A549 (cell line): Measurements from ENCODE around the gene NRBP1. TPM values are rescaled to one million over a fixed set of nuclear protein-coding genes. Genes with fewer than 3 reads are reported as not detected.

Source experiments
- ATAC-seq, 2 experiments: fragments of 200-7000 bp in 1 of 2; fragments of >200 bp in 1 of 2; cut with Nextera tagmentation in 1 of 2; cut with Tn5 transposase in 1 of 2; 3 replicates each; pipeline versions ENCODE4 v1.8.0 to v1.9.1; 2018 to 2020; ENCODE audit warnings: mild to moderate bottlenecking in 1 of 2, moderate library complexity in 1 of 2
- CTCF ChIA-PET: fragments of 300-600 bp; sonication (Branson Sonifier 250); formaldehyde crosslinking; extraction: SDS; loops from one replicate; lab custom pipeline; 2021; ENCODE audit warnings: antibody characterized with exemption, inconsistent platforms; lab: Yijun Ruan, JAX
- POLR2A ChIA-PET: fragments of 350-600 bp; formaldehyde crosslinking; extraction: SDS; loops from one replicate; lab custom pipeline; 2021; ENCODE audit warnings: antibody characterized with exemption, inconsistent platforms; lab: Yijun Ruan, JAX
- DNase-seq, 2 experiments: peaks; one replicate each; pipeline versions ENCODE4 v3.0.0 to v3.0.0-alpha.2; 2011 to 2016; ENCODE audit warnings: low read depth in 1 of 2, low spot score in 1 of 2
- FAIRE-seq: peaks from 2 replicates; lab custom pipeline; 2011; peaks lifted over from hg19 to GRCh38; lab: Jason Lieb, UNC
- H3K27ac ChIP-seq, 2 experiments: fragments of >200 bp; sonication (Bioruptor Twin); formaldehyde crosslinking; 3 replicates each; pipeline ENCODE4 v1.5.1; 2016 to 2017
- H3K4me1 ChIP-seq: fragments of >200 bp; sonication (Bioruptor Twin); formaldehyde crosslinking; 3 replicates; pipeline ENCODE4 v1.6.1; 2016
- H3K4me2 ChIP-seq: fragments of >200 bp; sonication (Bioruptor Twin); formaldehyde crosslinking; 3 replicates; pipeline ENCODE4 v1.6.1; 2016
- H3K4me3 ChIP-seq: fragments of >200 bp; sonication (Bioruptor Twin); formaldehyde crosslinking; 3 replicates; pipeline ENCODE4 v1.5.1; 2016
- H3K9me3 ChIP-seq: fragments of >200 bp; sonication (Bioruptor Twin); formaldehyde crosslinking; 3 replicates; pipeline ENCODE4 v1.6.1; 2016
- ATOH8 ChIP-seq: fragments of 250-450 bp; sonication (Bioruptor Pico); IDR thresholded peaks from 2 replicates; pipeline ENCODE4 v1.5.0; 2020; ENCODE audit warnings: low read depth, mild to moderate bottlenecking, moderate library complexity
- CBX8 ChIP-seq: fragments of 200-600 bp; sonication (generic); IDR thresholded peaks from 2 replicates; pipeline ENCODE4 v1.6.1; 2016
- CEBPB ChIP-seq, 2 experiments: fragments of >200 bp in 1 of 2; sonication (Bioruptor Twin) in 1 of 2; formaldehyde crosslinking in 1 of 2; IDR thresholded peaks; 2 replicates each; pipeline ENCODE4 v1.6.1; 2012 to 2016
- CHD4 ChIP-seq: fragments of 200-600 bp; sonication (generic); IDR thresholded peaks from 2 replicates; pipeline ENCODE4 v1.6.1; 2016; ENCODE audit warnings: antibody characterized with exemption, mild to moderate bottlenecking, borderline replicate concordance
- CTCF ChIP-seq: fragments of >200 bp; sonication (Bioruptor Twin); formaldehyde crosslinking; IDR thresholded peaks from 3 replicates; pipeline ENCODE4 v1.5.1; 2016
- EHMT2 ChIP-seq: fragments of 200-600 bp; sonication (generic); IDR thresholded peaks from 2 replicates; pipeline ENCODE4 v1.6.1; 2016; ENCODE audit warnings: antibody characterized with exemption, low read depth, mild to moderate bottlenecking, moderate library complexity
- EP300 ChIP-seq, 2 experiments: fragments of >200 bp; sonication (Bioruptor Twin); formaldehyde crosslinking; IDR thresholded peaks; 2 replicates in 1 of 2; 3 replicates in 1 of 2; pipeline ENCODE4 v1.6.1; 2016 to 2017
- FOSB ChIP-seq: fragments of 250-450 bp; sonication (Bioruptor Pico); IDR thresholded peaks from 2 replicates; pipeline ENCODE4 v1.5.0; 2020; ENCODE audit warnings: mild to moderate bottlenecking, moderate library complexity
- HES2 ChIP-seq: fragments of >200 bp; sonication (Bioruptor Twin); formaldehyde crosslinking; IDR thresholded peaks from 2 replicates; pipeline ENCODE4 v1.6.1; 2016
- HOXB13 ChIP-seq: fragments of 250-450 bp; sonication (Bioruptor Pico); IDR thresholded peaks from 2 replicates; pipeline ENCODE4 v1.5.0; 2020; ENCODE audit warnings: low read depth, mild to moderate bottlenecking, moderate library complexity
- JUN ChIP-seq, 2 experiments: fragments of >200 bp; sonication (Bioruptor Twin); formaldehyde crosslinking; IDR thresholded peaks; 2 replicates in 1 of 2; 3 replicates in 1 of 2; pipeline ENCODE4 v1.6.1; 2016 to 2017
- KDM1A ChIP-seq: fragments of 200-600 bp; sonication (generic); IDR thresholded peaks from 2 replicates; pipeline ENCODE4 v1.6.1; 2016; ENCODE audit warnings: low read depth, mild to moderate bottlenecking
- KDM5A ChIP-seq: fragments of 200-600 bp; sonication (generic); IDR thresholded peaks from 2 replicates; pipeline ENCODE4 v1.6.1; 2016; ENCODE audit warnings: antibody characterized with exemption, mild to moderate bottlenecking
- MAFK ChIP-seq: fragments of 450-650 bp; IDR thresholded peaks from 2 replicates; pipeline ENCODE4 v1.6.1; 2014; ENCODE audit not compliant: partially characterized antibody
- NFE2L2 ChIP-seq: fragments of 150-350 bp; conservative IDR thresholded peaks from 2 replicates; pipeline ENCODE4 v1.6.1; 2014; ENCODE audit warnings: low read length
- NR3C1 ChIP-seq: fragments of >200 bp; sonication (Bioruptor Twin); formaldehyde crosslinking; IDR thresholded peaks from 3 replicates; pipeline ENCODE4 v1.6.1; 2017
- PHF8 ChIP-seq: fragments of 200-600 bp; sonication (generic); IDR thresholded peaks from 2 replicates; pipeline ENCODE4 v1.6.1; 2016; ENCODE audit warnings: low read depth, mild to moderate bottlenecking, antibody characterized with exemption, moderate library complexity, borderline replicate concordance
- POLR2AphosphoS2 ChIP-seq: conservative IDR thresholded peaks from 2 replicates; pipeline ENCODE4 v1.6.1; 2012; ENCODE audit warnings: low read length, improper control_type of control experiment, inconsistent platforms
- RFX5 ChIP-seq: fragments of 450-650 bp; IDR thresholded peaks from 2 replicates; pipeline ENCODE4 v1.7.1; 2014; ENCODE audit warnings: antibody characterized with exemption, mild to moderate bottlenecking, moderate library complexity
- RNF2 ChIP-seq: fragments of 200-600 bp; sonication (generic); IDR thresholded peaks from 2 replicates; pipeline ENCODE4 v1.6.1; 2016; ENCODE audit warnings: low read depth, mild to moderate bottlenecking, antibody characterized with exemption, moderate library complexity, borderline replicate concordance
- TP53 ChIP-seq: fragments of 250-450 bp; sonication (Bioruptor Pico); IDR thresholded peaks from 2 replicates; pipeline ENCODE4 v1.5.0; 2021; ENCODE audit warnings: mild to moderate bottlenecking, moderate library complexity
- ZC3H11A ChIP-seq: fragments of 450-650 bp; IDR thresholded peaks from 2 replicates; pipeline ENCODE4 v1.6.1; 2014; ENCODE audit warnings: antibody characterized with exemption, mild to moderate bottlenecking
- ZSCAN20 ChIP-seq: fragments of 250-450 bp; sonication (Bioruptor Pico); IDR thresholded peaks from 2 replicates; pipeline ENCODE4 v1.8.0; 2022; ENCODE audit warnings: mild to moderate bottlenecking, moderate library complexity
- WGBS: methylation state at CpG from one replicate; pipeline ENCODE4 v1.1.6; 2017; ENCODE audit errors: missing lambda C conversion rate; 5-methylcytosine and 5-hydroxymethylcytosine counted together
- polyA plus RNA-seq, 4 experiments: library from polyadenylated mRNA; depleted of rRNA in 3 of 4; stranded (reverse); fragments of >200 nt; fragmentation: RNase III in 1 of 4; extraction: RNeasy Plus Mini Kit Qiagen cat#74134 plus additional on column Dnase treatment in 1 of 4; gene quantifications; 2 replicates in 3 of 4; 3 replicates in 1 of 4; pipeline ENCODE4 v1.2.3, GENCODE V29; 2011 to 2017

The NRBP1 gene
- polyA plus RNA-seq, 2 of the 4 experiments (the other 2 are of a cell fraction) = 138 to 229 TPM

GRCh38 chr2:27381577-27382181 lies 46.8 kb upstream of the NRBP1 start:
- Histone ChIP-seq H3K4me1 (peaks cover 24% of the 10 kb centered on the region), H3K4me2 (peak overlapping the region; percentile 93), H3K4me3 (no peak overlapping the region; the same call in 2 of the 3 replicates), H3K9me3 (no peaks in the 10 kb centered on the region), H3K27ac (peak overlapping the region in 1 of 2 experiments; percentile 94; a peak in 4 of 6 replicates)
- ATAC-seq (no peak), FAIRE-seq (no peak), DNase-seq (no peak)
- WGBS = 92% methylated on average over 10 of the region's 10 CpGs
- CTCF ChIA-PET = interaction anchor here (0.7 to 6.9 kb wide), 4 partner anchors 11 to 302 kb away, joined by 3 to 50 read pairs (median 16); partner anchors contain the start of genes EIF2B4 and SNX17
- no peak for TF ChIP-seq NFE2L2
- TF ChIP-seq MAFK = peak; percentile 38
- POLR2A ChIA-PET = interaction anchor here (0.7 to 3.0 kb wide), 3 partner anchors 12 to 330 kb away, joined by 3 to 26 read pairs (median 4); partner anchors contain the start of genes AGBL5, EIF2B4, NRBP1 and SNX17

GRCh38 chr2:27390822-27391679 lies 37.4 kb upstream of the NRBP1 start:
- 95% methylated on average over 9 of the region's 9 CpGs for WGBS
- ChIA-PET CTCF (interaction anchor here (1.0 kb wide), 1 partner anchor 292 kb away, joined by 5 read pairs; no protein-coding TSS in a partner anchor), POLR2A (no interaction called here)
- Histone ChIP-seq H3K27ac (no peak overlapping the region), H3K9me3 (no peaks in the 10 kb centered on the region), H3K4me3 (no peak overlapping the region), H3K4me1 (no peaks in the 10 kb centered on the region), H3K4me2 (no peak overlapping the region)
- ATAC-seq = no peak
- no peak for TF ChIP-seq CBX8
- no peak for TF ChIP-seq ZC3H11A
- TF ChIP-seq KDM1A = no peak
- no peak for TF ChIP-seq KDM5A
- no peak for TF ChIP-seq NFE2L2
- TF ChIP-seq RFX5 = no peak
- no peak for TF ChIP-seq TP53 (CRISPR knock-in tag)
- TF ChIP-seq ATOH8 (CRISPR knock-in tag) = no peak
- no peak for TF ChIP-seq EHMT2
- TF ChIP-seq POLR2AphosphoS2 = no peak
- DNase-seq = no peak
- no peak for FAIRE-seq

GRCh38 chr2:27393225-27393624 lies 35.2 kb upstream of the NRBP1 start:
- WGBS = 97% methylated on average over 33 of the region's 33 CpGs
- ChIA-PET CTCF (interaction anchor here (1.6 kb wide), 1 partner anchor 16 kb away, joined by 5 read pairs; the partner anchor contains the start of gene PPM1G), POLR2A (no interaction called here)
- H3K4me2 ChIP-seq = no peak overlapping the region
- ATAC-seq = no peak
- H3K27ac ChIP-seq = no peak overlapping the region
- H3K4me3 ChIP-seq = no peak overlapping the region
- TF ChIP-seq POLR2AphosphoS2 (no peak), ZSCAN20 (CRISPR knock-in tag) (no peak), PHF8 (no peak), HOXB13 (CRISPR knock-in tag) (no peak), RNF2 (no peak), CEBPB (IDR thresholded peaks at IDR 0.05) (no peak)
- H3K9me3 ChIP-seq = no peaks in the 10 kb centered on the region
- no peak for FAIRE-seq
- DNase-seq = no peak
- no peaks in the 10 kb centered on the region for H3K4me1 ChIP-seq

GRCh38 chr2:27398962-27399361 lies 29.5 kb upstream of the NRBP1 start:
- WGBS = 93% methylated on average over 5 of the region's 5 CpGs
- no peak for ATAC-seq
- DNase-seq = no peak
- Histone ChIP-seq H3K4me1 (0 out of 3 replicates have a peak, but pooled peaks cover 3% of the 10 kb centered on the region), H3K9me3 (no peaks in the 10 kb centered on the region), H3K4me2 (no peak overlapping the region), H3K27ac (no peak overlapping the region), H3K4me3 (no peak overlapping the region)
- CTCF ChIA-PET = interaction anchor here (2.3 kb wide), 1 partner anchor 9 kb away, joined by 15 read pairs; the partner anchor contains the start of gene PPM1G
- POLR2A ChIA-PET = interaction anchor here (1.1 kb wide), 1 partner anchor 29 kb away, joined by 3 read pairs; the partner anchor contains the start of gene NRBP1
- no peak for FAIRE-seq
- TF ChIP-seq KDM5A = no peak
- no peak for TF ChIP-seq CHD4
- TF ChIP-seq NR3C1 = no peak
- TF ChIP-seq MAFK = no peak
- no peak for TF ChIP-seq EHMT2
- no peak for TF ChIP-seq HES2
- TF ChIP-seq EP300 (IDR thresholded peaks at IDR 0.05) = no peak
- TF ChIP-seq FOSB (CRISPR knock-in tag) = no peak
- no peak for TF ChIP-seq CTCF
- TF ChIP-seq JUN (IDR thresholded peaks at IDR 0.05) = no peak
- no peak for TF ChIP-seq ATOH8 (CRISPR knock-in tag)
